CD8-positive, alpha-beta memory T cell (primary cell): ENCODE measurements around the gene CCT3. TPM values are rescaled to one million over a fixed set of nuclear protein-coding genes. Genes with fewer than 3 reads are reported as not detected.
"Not testable (repeated sequence)": the region's sequence is repeated elsewhere in the genome, so short reads cannot be mapped to it uniquely, and the experiment has no call there.

Experiments used
- CTCF ChIA-PET: fragments of 350-600 bp; sonication (Branson Sonifier 250); formaldehyde crosslinking; loops from one replicate; lab custom pipeline; 2021; ENCODE audit warnings: antibody characterized with exemption; lab: Charles Lee
- POLR2A ChIA-PET: fragments of 350-600 bp; sonication (Branson Sonifier 250); formaldehyde crosslinking; loops from one replicate; lab custom pipeline; 2021; ENCODE audit warnings: antibody characterized with exemption; lab: Charles Lee
- DNase-seq, 5 donors: peaks; one replicate each; pipeline versions ENCODE4 v3.0.0 to v3.0.0-alpha.2; 2020 to 2022; ENCODE audit warnings: mixed read lengths in 1 of 5
- H3K27ac ChIP-seq: one replicate; pipeline ENCODE4 v1.7.0; 2013; ENCODE audit warnings: low read depth, mild to moderate bottlenecking, low read length, moderate library complexity
- H3K27me3 ChIP-seq: 2 replicates; pipeline ENCODE4 v1.7.0; 2013; ENCODE audit warnings: low read length, mild to moderate bottlenecking; ENCODE audit not compliant: insufficient read depth, poor library complexity, severe bottlenecking
- H3K36me3 ChIP-seq: 2 replicates; pipeline ENCODE4 v1.7.0; 2013; ENCODE audit warnings: mild to moderate bottlenecking, low read length, moderate library complexity; ENCODE audit not compliant: insufficient read depth
- H3K4me1 ChIP-seq: 2 replicates; pipeline ENCODE4 v1.7.0; 2013; ENCODE audit warnings: mild to moderate bottlenecking, low read length, moderate library complexity; ENCODE audit not compliant: insufficient read depth
- H3K4me3 ChIP-seq: 2 replicates; pipeline ENCODE4 v1.7.0; 2013; ENCODE audit warnings: mild to moderate bottlenecking, low read length
- H3K9me3 ChIP-seq: 2 replicates; pipeline ENCODE4 v1.7.0; 2013; ENCODE audit warnings: mild to moderate bottlenecking, low read length
- H3K27ac Mint-ChIP-seq, 8 donors: one replicate each; pipeline ENCODE4 v1.8.0; 2020 to 2021; ENCODE audit warnings: mixed read lengths in 8 of 8, mild to moderate bottlenecking in 6 of 8, inconsistent platforms in 3 of 8, moderate library complexity in 3 of 8
- H3K27me3 Mint-ChIP-seq, 2 donors: one replicate each; pipeline ENCODE4 v1.8.0; 2020 to 2021; ENCODE audit warnings: mixed read lengths in 2 of 2, mild to moderate bottlenecking in 1 of 2, moderate library complexity in 1 of 2
- H3K36me3 Mint-ChIP-seq, 3 donors: one replicate each; pipeline ENCODE4 v1.8.0; 2020 to 2021; ENCODE audit warnings: mixed read lengths in 3 of 3, inconsistent platforms in 1 of 3, mild to moderate bottlenecking in 1 of 3
- H3K4me1 Mint-ChIP-seq, 3 donors: one replicate each; pipeline ENCODE4 v1.8.0; 2020 to 2021; ENCODE audit warnings: mixed read lengths in 3 of 3, inconsistent platforms in 1 of 3, mild to moderate bottlenecking in 1 of 3
- H3K4me3 Mint-ChIP-seq, 7 donors: one replicate each; pipeline ENCODE4 v1.8.0; 2020 to 2021; ENCODE audit warnings: mixed read lengths in 7 of 7, mild to moderate bottlenecking in 6 of 7, moderate library complexity in 4 of 7, inconsistent platforms in 2 of 7
- H3K9me3 Mint-ChIP-seq, 5 donors: one replicate each; pipeline ENCODE4 v1.8.0; 2020 to 2022; ENCODE audit warnings: mixed read lengths in 5 of 5, mild to moderate bottlenecking in 3 of 5, moderate library complexity in 2 of 5, inconsistent platforms in 1 of 5
- polyA plus RNA-seq: library from polyadenylated mRNA; unstranded; fragments of 300-500 nt; fragmentation: Illumina TruSeq; gene quantifications from one replicate; pipeline ENCODE4 v1.2.3, GENCODE V29; 2021
- total RNA-seq, 2 experiments: library from RNA; stranded (reverse); gene quantifications; one replicate each; pipeline ENCODE4 v1.2.3, GENCODE V29; 2021

CCT3 gene
- total and polyA plus RNA-seq, 3 experiments from 2014 or later: 199 to 528 (median 526) TPM

DNA sequence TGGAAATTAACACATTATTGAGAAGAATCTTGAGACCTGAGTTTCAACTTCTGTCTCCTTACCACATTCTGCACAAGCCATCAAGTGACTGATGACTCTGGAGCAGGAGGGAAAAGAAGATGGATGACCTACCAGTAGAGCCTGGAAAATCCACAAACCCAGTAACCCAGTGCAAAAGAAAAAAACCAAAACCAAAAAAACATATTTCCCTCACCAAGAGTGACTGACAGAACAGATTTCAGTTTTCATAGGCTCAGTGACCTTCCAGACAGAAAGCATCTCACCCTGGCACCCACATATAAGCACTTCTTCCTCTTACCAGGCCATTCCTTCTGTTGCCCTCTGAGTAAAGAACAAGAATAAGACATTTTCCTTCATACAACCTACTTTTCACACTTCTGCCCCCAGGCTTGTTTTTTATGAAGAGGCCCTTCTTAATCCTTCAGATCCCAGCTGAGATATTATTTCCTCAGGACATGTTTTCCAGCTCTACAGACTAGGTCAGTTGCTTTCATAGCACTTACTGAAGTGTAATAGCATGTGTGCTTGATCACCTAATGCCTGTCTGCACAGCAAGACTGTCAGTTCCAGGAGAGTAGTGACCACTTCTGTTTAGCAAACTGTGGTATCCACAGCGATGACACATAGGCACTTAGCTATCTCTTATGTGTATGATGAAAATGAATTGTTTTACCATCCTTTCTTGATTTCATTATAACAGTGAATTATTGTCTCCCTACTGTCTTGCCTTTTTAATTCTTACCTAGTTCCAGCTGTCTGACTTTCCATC is 4.3 kb upstream of the CCT3 start:
- POLR2A ChIA-PET: no interaction called here
- CTCF ChIA-PET: interaction anchor here (0.9 to 1.1 kb wide), 2 partner anchors 16 to 103 kb away, joined by 3 read pairs; no protein-coding TSS in a partner anchor
- no peak for DNase-seq

GRCh38 chr1:156337888-156338179 is 258 bp downstream of the CCT3 start:
- ChIA-PET CTCF (interaction anchor here (0.6 to 0.8 kb wide), 2 partner anchors 48 to 143 kb away, joined by 3 read pairs; no protein-coding TSS in a partner anchor), POLR2A (interaction anchor here (0.5 to 0.8 kb wide), 4 partner anchors 11 to 1034 kb away, joined by 3 to 7 read pairs (median 3); no protein-coding TSS in a partner anchor)
- H3K9me3 Mint-ChIP-seq: no peaks in the 10 kb centered on the region
- H3K4me1 Mint-ChIP-seq: peaks cover 41 to 47% (median 45%) of the 10 kb centered on the region in 3 donors
- peak overlapping the region; percentile 90 to 96 (median 94) for H3K4me3 Mint-ChIP-seq
- no peaks in the 10 kb centered on the region for H3K9me3 ChIP-seq
- peaks cover 0 to 3% of the 10 kb centered on the region in 2 donors for H3K27me3 Mint-ChIP-seq
- no peaks in the 10 kb centered on the region for H3K27me3 ChIP-seq
- no peak for DNase-seq
- peaks cover 25% of the 10 kb centered on the region for H3K4me1 ChIP-seq
- H3K36me3 Mint-ChIP-seq: peaks cover 0 to 40% (median 4%) of the 10 kb centered on the region in 3 donors
- peak overlapping the region; percentile 76 for H3K27ac ChIP-seq
- peak overlapping the region; percentile 91 to 99 (median 98) for H3K27ac Mint-ChIP-seq
- peaks cover 25% of the 10 kb centered on the region for H3K36me3 ChIP-seq
- peak overlapping the region; percentile 89 for H3K4me3 ChIP-seq

More for the DNA sequence above, 4.3 kb upstream of the CCT3 start:
- peak overlapping the region in 1 of 7 donors; percentile 28 for H3K4me3 Mint-ChIP-seq
- Histone ChIP-seq H3K27me3 (no peaks in the 10 kb centered on the region), H3K36me3 (no peaks in the 10 kb centered on the region), H3K9me3 (no peaks in the 10 kb centered on the region), H3K27ac (no peak overlapping the region), H3K4me3 (no peak overlapping the region), H3K4me1 (peaks cover 3% of the 10 kb centered on the region)
- H3K4me1 Mint-ChIP-seq: peaks cover 10 to 17% (median 15%) of the 10 kb centered on the region in 3 donors
- peak overlapping the region in 1 of 8 donors; percentile 28 for H3K27ac Mint-ChIP-seq
- peaks cover 4 to 24% of the 10 kb centered on the region in 2 donors for H3K27me3 Mint-ChIP-seq
- no peaks in the 10 kb centered on the region for H3K9me3 Mint-ChIP-seq
- H3K36me3 Mint-ChIP-seq: peaks cover 0 to 10% (median 0%) of the 10 kb centered on the region in 3 donors

GRCh38 chr1:156337052-156337887 is 822 bp downstream of the CCT3 start:
- H3K27ac Mint-ChIP-seq: peak overlapping the region; percentile 91 to 99 (median 98)
- peak overlapping the region; percentile 90 to 96 (median 94) for H3K4me3 Mint-ChIP-seq
- Histone ChIP-seq H3K27ac (peak overlapping the region; percentile 76), H3K36me3 (peaks cover 30% of the 10 kb centered on the region), H3K4me3 (peak overlapping the region; percentile 89), H3K4me1 (peaks cover 25% of the 10 kb centered on the region), H3K9me3 (no peaks in the 10 kb centered on the region), H3K27me3 (no peaks in the 10 kb centered on the region)
- H3K36me3 Mint-ChIP-seq: peaks cover 0 to 45% (median 4%) of the 10 kb centered on the region in 3 donors
- H3K4me1 Mint-ChIP-seq: peaks cover 41 to 47% (median 45%) of the 10 kb centered on the region in 3 donors
- POLR2A ChIA-PET: interaction anchor here (0.5 to 0.6 kb wide), 2 partner anchors 11 to 20 kb away, joined by 3 to 7 read pairs; no protein-coding TSS in a partner anchor
- peaks cover 0 to 3% of the 10 kb centered on the region in 2 donors for H3K27me3 Mint-ChIP-seq
- no peak for DNase-seq
- CTCF ChIA-PET: interaction anchor here (0.6 kb wide), 1 partner anchor 144 kb away, joined by 3 read pairs; no protein-coding TSS in a partner anchor
- no peaks in the 10 kb centered on the region for H3K9me3 Mint-ChIP-seq

DNA sequence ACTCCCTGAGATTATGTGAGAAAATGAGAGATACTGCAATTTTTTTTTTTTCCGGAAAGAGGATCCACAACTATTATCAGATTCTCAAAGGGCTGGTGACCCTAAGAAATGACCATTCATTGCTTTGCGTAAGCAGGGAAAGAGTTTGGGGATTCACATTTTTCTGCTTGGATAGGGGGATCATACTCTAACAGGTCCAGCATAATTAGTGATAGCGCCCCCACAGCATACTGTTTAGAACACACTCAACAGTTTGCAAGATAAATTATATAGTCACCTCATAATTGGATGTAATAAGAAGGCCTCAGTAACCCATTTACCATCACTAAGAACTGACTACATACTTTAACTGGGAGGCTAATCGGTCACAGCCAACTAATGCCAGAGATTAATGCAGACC is 1.9 kb downstream of the CCT3 start:
- Histone ChIP-seq H3K4me1 (peaks cover 25% of the 10 kb centered on the region), H3K27ac (no peak overlapping the region), H3K4me3 (no peak overlapping the region), H3K36me3 (peaks cover 31% of the 10 kb centered on the region), H3K9me3 (no peaks in the 10 kb centered on the region), H3K27me3 (no peaks in the 10 kb centered on the region)
- Mint-ChIP-seq H3K36me3 (peaks cover 0 to 54% (median 4%) of the 10 kb centered on the region in 3 donors), H3K4me1 (peaks cover 41 to 47% (median 45%) of the 10 kb centered on the region in 3 donors), H3K27ac (peak overlapping the region in 5 of 8 donors; percentile 3 to 94 (median 80)), H3K4me3 (peak overlapping the region; percentile 90 to 96 (median 94)), H3K9me3 (no peaks in the 10 kb centered on the region), H3K27me3 (peaks cover 0 to 3% of the 10 kb centered on the region in 2 donors)
- POLR2A ChIA-PET: no interaction called here
- CTCF ChIA-PET: interaction anchor here (1.4 kb wide), 1 partner anchor 16 kb away, joined by 3 read pairs; no protein-coding TSS in a partner anchor
- no peak for DNase-seq

GRCh38 chr1:156323179-156323578 is 14.9 kb downstream of the CCT3 start:
- POLR2A ChIA-PET, H3K4me3 Mint-ChIP-seq, H3K27me3 ChIP-seq, H3K4me1 Mint-ChIP-seq, H3K9me3 ChIP-seq, H3K4me1 ChIP-seq, H3K4me3 ChIP-seq, DNase-seq, H3K27ac ChIP-seq, H3K9me3 Mint-ChIP-seq, H3K27me3 Mint-ChIP-seq: not testable (repeated sequence)
- Mint-ChIP-seq H3K27ac (peak overlapping the region in 1 of 8 donors; percentile 78), H3K36me3 (peaks cover 6 to 67% (median 7%) of the 10 kb centered on the region in 3 donors)
- CTCF ChIA-PET: interaction anchor here (1.5 kb wide), 1 partner anchor 98 kb away, joined by 4 read pairs; no protein-coding TSS in a partner anchor
- peaks cover 51% of the 10 kb centered on the region for H3K36me3 ChIP-seq

- Mint-ChIP-seq H3K27me3 (no peaks in the 10 kb centered on the region), H3K27ac (peak overlapping the region in 3 of 8 donors; percentile 18 to 54 (median 50)), H3K9me3 (no peaks in the 10 kb centered on the region), H3K36me3 (peaks cover 7 to 81% (median 8%) of the 10 kb centered on the region in 3 donors), H3K4me3 (no peak overlapping the region), H3K4me1 (peaks cover 0 to 2% (median 0%) of the 10 kb centered on the region in 3 donors)
- Histone ChIP-seq H3K4me3 (no peak overlapping the region), H3K4me1 (no peaks in the 10 kb centered on the region), H3K9me3 (no peaks in the 10 kb centered on the region), H3K27ac (no peak overlapping the region), H3K36me3 (peaks cover 72% of the 10 kb centered on the region), H3K27me3 (no peaks in the 10 kb centered on the region)
- ChIA-PET CTCF (interaction anchor here (1.4 to 1.5 kb wide), 2 partner anchors 15 to 226 kb away, joined by 3 read pairs; no protein-coding TSS in a partner anchor), POLR2A (no interaction called here)
- DNase-seq: no peak
Observed at GRCh38 chr1:156320560-156320959, 17.5 kb downstream of the CCT3 start.

GRCh38 chr1:156319664-156320063 is 18.4 kb downstream of the CCT3 start:
- Histone ChIP-seq H3K27ac (no peak overlapping the region), H3K4me3 (no peak overlapping the region), H3K9me3 (no peaks in the 10 kb centered on the region), H3K27me3 (no peaks in the 10 kb centered on the region), H3K4me1 (no peaks in the 10 kb centered on the region), H3K36me3 (peaks cover 66% of the 10 kb centered on the region)
- H3K36me3 Mint-ChIP-seq: peaks cover 7 to 81% (median 8%) of the 10 kb centered on the region in 3 donors
- H3K27me3 Mint-ChIP-seq: no peaks in the 10 kb centered on the region
- CTCF ChIA-PET: interaction anchor here (0.6 to 1.8 kb wide), 11 partner anchors 9 to 225 kb away, joined by 3 to 5 read pairs (median 3); partner anchors contain the start of gene SMG5
- H3K4me1 Mint-ChIP-seq: peaks cover 0 to 2% (median 0%) of the 10 kb centered on the region in 3 donors
- DNase-seq: no peak
- H3K9me3 Mint-ChIP-seq: no peaks in the 10 kb centered on the region
- no peak overlapping the region for H3K27ac Mint-ChIP-seq
- H3K4me3 Mint-ChIP-seq: no peak overlapping the region
- POLR2A ChIA-PET: no interaction called here
